Pulmonary artery endothelial cell (primary cell): Measurements from ENCODE around the gene SCAPER. TPM values are rescaled to one million over a fixed set of nuclear protein-coding genes. Genes with fewer than 3 reads are reported as not detected.

Experiments used
- DNase-seq: peaks from one replicate; pipeline ENCODE4 v3.0.0-alpha.2; 2011; ENCODE audit warnings: low read depth, low spot score
- total RNA-seq: library from RNA; depleted of rRNA; stranded (reverse); fragments of >200 nt; gene quantifications from 2 replicates; pipeline ENCODE4 v1.2.3, GENCODE V29; 2014

The SCAPER gene
- total RNA-seq, 1 donor from 2014 or later: 5.9 TPM

DNA sequence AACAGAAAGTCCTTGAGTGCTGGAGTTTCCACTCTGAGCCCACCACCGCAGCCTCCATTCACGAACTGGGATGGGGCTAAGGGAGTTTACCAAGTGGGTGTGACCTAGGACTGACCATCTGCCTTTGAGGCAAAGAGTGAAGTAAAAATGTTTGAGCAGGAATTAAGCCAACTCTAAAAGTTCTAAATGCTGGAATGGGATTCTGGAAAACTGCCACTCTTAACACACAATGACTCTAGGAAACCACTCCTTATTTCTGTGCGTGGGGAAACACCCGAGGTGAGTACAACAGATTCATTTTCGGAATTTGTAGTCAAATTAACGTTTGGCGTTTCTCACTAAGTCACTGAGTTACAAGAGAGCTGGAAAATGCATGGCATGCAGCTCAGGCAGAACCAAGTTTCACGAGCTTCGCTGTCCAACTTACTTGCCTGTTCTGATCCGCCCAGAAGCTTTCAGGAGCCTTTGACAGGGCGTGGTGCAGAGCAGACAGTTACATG is 537.0 kb downstream of the SCAPER start:
- DNase-seq: no peak

DNA sequence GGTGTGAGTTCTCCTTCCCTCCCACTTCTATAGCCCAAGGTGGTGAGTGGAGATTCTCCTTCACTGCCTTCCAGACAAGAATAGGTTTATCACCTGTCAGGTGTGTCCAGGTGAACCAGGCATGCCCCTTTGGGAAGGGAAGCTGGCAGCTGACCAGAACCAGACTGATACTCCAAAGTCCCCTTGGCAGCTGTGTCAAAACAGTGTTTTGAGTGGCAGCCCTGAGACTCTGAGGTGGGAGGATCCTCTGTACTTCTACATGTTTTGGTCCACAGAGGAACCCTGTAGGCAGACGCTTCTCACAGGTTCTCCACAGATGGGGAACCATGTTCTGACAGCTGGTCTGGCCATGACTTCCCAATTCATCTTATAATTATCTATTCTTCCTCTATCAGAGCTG is 538.4 kb downstream of the SCAPER start:
- no peak for DNase-seq

DNA sequence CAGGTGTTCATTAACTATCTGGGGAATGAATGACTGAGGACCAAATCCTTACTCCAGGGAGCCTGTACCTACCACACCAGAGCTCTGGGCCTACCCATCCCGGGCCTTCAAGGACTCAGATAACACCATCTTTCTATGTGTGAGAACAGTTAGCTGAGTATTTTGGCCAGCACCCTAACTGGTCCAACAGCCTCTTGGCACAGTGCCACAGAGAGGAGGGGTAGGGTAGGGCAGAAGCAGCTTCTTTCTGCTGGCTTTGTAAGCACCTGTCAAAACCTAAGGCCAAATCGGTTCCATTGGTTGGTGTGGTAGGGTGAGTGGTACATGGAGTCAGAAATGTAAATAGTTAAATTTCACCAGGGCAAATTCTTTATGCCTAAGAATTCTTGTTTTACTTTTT is 541.9 kb downstream of the SCAPER start:
- DNase-seq: no peak

DNA sequence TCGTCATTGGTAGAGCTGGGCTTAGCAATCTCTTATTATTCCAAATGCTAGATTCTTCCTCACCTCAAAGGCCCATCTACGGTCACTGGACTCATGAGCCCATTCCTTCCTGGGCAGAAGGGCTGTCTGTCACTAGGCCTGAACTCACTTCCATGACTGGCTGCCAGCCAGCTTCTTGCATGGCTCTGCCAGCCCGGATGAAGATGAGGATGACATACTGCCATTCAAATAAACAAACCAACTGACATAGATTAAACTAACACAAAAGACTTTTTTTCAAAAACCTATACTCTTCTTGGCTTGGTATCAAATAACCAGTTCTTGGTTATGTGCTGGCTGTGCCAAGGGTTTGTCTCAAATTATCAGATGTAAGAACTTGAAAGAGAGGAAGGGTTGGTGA is 544.7 kb downstream of the SCAPER start:
- DNase-seq: no peak

DNA sequence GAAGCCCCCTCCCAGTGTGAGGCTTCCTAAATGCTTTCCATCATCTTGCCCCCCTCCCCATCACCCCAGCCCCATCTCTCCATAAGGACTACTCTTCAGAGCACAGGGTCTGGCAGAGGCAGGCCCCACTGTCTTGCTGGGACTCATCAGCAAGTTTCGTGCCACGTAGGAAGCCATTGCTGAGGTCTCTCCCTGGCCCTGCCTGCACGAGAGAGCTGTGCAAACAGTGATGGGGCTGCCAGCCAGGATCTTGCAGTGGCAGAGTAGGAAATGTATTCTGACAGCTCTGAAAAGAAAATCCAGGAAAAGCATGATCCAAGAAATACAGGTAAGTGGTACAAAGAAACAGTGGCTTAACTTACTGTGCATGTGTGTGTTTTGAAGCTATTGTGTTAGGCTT is 546.0 kb downstream of the SCAPER start:
- DNase-seq: no peak

DNA sequence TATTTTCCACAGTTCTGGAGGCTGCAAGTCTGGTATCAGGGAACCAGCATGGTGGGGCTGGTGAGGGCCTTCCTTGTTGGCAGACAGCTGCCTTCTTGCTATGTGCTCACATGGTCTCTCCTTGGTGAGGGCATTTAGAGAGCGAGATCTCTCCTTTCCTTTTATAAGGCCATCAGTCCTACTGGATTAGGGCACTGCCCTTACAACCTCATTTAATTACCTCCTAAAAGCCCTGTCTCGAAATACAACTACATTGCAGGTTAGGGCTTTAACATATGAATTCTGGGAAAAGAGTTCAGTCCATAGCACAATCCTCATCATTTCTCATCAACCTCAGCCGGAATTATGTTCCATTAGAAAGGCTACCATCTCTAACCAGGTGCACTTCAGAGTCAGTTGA is 546.7 kb downstream of the SCAPER start:
- DNase-seq: no peak

DNA sequence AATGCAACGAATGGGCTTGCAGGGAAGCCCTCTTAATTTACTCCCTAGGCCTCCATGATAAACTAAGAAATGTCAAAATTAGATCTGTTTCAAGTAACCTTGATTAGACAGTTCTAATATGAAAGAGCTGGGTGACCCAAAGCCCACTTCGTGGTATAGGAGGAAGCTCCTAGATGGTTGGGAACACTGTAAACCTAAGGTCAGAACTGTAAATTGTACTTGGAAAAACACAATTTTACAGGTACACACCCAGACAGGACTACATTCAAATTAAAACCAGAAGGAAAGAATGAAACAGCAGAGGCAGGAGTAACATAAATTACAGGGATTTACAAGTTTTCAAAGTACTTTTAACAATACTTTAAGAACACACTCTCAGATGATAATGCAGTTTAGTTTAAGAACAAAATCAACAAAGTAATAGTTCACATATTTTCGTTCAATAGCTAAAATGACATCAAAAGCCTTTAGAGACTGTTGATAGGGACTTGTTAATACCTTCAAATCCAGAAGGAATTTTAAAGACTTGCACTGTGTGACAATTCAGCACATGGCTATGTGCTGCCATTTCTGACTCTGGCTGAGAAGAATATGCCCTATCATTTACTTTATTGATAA is 550.2 kb downstream of the SCAPER start:
- no peak for DNase-seq

DNA sequence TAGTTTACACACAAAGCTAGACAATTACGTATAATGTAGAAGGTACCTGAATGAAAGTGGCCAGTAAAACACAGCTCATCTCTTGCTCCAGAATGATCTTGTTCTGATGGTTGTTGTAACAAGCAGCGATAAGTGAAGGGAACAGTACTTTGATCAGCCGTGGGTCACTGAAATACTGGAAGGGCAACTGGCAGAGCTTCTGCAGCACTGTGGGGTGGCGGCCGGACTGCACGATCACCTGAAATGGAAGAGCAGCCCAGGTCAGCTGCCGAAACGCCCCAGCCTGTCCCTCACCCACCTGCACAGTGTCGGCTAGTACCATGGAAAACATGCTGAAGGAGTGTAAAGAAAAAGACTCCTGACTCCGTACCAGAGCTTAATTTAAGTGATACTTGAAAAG is 551.2 kb downstream of the SCAPER start:
- no peak for DNase-seq

DNA sequence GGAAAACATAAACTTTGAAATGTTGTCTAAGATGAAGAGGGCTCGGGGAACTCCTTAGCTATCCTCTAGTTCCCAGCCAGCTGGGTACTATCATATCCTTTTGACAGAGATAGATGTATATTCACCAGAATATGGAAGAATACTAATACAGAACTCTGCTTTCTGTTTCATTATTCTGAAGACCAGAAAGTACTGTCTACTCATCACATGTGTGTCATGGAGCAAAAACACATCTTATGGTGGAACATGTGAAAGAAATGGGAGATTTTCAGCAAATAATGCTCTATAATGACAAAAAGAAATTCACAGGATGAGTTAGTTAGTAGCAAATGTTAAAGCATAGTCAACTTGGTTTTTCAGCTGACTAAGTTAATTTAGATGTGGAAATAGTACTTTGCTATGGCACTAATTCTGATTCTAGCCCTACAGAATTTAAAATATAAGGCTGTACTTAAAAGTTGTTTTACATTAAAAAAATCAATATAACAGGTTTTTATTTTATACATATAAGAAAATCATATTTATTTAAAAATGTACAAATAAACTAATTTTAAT is 552.0 kb downstream of the SCAPER start:
- no peak for DNase-seq

DNA sequence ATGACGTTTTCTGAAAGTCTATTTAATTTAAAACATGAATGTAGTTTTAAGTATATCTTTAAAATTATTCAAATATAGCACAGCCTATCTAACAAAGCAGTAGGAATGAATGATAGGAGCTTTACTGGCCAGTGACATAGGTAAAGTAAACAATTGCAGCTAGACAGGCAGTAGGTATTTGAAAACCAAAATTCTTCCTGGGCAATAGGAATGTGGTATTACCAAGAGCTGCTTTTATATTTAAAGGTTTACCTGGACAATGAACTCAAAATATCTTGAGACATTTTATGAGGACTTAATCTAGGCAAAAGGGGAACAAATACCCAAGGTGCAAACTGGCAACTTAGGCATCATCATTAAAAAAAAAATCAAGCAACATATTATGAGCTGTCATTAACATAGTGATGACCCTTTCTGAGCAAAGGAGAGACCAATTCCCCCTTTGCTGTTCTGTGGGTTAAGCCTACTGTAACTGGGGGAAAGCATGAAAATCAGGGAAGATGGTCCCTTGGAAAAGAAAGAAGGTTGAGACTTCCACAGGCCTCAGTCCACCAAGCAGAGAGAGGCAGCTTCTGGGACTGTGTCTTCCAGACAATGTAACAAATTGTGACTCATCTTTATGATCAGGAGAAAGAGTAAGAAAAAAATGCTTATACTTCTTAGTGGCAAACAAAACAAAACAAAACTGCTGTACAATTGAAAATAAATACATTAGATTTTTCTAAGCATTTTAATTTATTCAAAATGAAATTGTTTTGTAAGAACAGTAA is 555.7 kb downstream of the SCAPER start:
- no peak for DNase-seq

DNA sequence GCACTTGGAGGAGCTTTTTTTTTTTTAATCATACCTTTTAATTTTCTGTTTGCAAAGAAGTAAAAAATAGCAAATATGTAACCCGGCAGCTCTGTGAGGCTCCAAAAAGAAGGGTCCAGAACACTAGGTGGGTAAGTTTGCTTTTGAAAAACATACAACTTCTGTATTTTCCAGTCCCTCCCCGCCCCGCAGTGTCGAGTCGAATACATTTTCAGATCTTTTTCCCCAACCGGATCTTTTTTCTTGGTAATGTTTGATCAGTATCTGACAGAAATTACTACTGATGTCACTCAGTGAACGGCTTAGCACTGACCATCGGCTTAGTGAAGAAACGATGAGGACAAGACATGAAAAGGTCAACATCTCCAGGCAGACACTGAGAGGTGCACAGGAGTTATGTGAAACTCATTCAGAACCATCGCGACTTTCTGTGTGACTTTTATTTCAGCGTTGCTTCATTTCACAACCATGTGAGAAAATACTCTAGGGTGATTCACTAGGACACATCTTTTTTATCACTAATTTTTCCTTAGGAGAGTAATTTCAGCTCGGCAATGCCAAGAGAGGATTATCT is 557.6 kb downstream of the SCAPER start:
- DNase-seq: no peak

DNA sequence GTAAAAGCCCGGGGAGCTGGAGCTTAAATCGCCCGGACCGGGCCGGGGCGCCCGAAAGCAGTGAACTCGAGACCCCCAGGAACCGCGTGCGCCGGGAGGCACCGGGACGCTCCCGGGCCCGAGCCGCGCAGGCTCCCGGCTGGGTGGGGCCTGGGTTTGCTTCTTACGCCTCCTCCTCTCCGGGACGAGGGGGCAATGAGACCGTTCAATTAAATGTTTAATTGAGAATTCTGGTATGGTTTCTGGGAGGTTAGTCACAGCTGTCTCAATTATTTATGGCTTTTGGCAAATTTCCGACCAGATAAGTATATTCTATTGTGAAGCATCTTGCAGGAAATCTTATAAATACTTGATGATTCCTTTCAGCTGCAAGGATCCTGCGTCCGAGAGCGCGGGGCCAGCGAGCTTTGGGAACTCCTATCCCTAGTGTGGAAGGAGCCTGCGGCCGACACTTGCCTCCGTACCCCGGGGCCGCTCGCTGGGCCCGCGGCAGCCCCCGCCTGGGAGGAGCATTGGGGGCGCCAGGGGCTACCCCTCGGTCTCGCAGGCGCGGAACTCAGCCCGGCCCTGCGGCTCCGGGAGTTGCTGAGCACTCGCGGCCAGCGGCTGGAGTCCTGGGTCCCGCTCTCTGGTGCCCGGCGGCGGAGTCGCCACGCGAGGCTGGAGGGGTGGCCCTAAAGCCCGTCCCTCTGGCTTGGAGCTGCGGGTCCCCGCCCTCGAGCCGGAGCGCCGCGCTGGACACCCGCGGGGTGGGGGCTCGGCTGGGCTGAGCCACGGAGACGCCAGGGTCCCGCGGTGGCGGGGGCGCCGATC is 558.3 kb downstream of the SCAPER start:
- DNase-seq: no peak

DNA sequence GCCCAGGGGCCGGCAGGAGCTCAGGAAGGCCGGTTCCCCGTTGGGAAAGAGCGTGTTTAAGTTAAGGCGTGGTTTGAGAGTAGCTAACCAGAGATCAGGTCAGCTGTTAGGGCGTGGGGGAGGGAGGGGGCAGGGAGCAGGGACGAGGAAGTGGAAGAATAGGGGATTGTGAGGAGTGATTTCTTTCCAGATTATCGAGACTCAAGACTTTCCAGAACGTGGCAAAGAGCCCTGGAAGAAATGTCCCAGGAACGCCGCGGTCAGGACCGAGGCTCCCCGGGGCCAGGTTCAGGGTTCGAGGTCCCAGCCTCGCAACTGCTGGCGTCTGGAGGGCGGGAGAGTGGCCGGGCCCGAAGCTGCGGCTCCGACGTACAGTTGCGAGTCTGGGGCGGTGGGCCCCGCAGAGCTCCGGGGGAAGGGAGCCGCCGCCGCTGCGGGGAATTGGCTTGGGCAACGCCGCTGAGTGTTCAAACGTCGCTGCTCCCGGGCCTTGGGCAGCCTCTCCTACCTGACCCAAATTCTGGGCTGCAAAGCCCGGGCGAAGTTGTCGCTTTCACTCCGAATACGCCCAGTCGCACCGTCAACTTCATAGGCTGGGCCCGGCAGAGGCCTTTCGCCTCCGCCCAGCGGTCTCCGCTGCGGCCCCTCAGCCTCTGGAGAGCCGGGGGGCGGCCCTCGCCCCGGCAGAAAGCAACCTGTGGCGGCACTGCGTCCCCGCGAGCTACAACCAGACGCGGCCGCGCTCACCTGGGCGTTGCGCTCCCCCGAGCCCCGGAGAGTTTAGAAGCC is 559.1 kb downstream of the SCAPER start:
- DNase-seq: no peak

DNA sequence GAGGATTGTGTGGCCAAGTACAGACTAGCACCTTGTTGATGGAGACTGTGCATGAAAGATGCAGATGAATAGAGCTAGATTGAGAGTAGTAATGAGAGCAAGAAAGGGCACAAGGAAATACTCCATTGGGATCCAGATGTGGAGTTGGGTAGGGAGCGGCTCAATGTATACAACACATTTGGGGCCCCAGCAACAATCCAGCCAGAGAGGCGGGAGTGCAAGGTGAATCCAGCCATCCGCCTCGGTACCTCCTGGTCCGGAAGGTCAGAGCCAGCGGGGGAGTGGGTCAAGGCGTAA is 559.6 kb downstream of the SCAPER start:
- DNase-seq: no peak

DNA sequence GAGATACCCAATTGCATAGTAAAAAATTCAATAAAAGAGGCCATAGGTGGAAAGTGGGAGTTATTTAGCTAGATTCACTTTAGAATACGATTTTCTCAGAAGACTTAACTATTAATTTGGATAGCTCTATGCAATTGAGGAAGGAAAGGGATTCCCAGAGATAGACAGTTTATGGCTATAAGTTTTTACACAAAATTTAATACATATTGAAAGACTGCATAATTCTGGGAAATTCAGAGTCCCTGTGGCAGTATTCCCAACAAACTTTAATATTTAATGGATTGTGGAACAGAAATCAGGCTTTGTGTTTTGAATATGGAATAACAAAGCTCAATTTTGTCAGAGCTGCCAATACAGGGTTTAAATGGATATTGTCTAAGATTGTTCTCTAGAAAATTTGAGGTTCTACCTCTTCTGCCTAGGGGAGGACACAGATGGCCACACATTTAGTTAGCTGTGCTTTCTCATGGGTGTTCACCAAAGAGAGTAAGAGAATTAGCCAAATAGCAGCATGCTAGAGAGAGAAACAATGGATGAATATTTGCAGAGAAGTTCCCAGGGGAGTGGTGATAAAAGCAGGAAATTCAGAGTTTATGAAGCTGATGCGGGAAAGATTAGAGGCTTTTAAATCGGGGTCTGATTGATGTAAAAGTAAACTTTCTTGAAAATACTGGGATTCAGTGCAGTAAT is 560.1 kb downstream of the SCAPER start:
- no peak for DNase-seq

DNA sequence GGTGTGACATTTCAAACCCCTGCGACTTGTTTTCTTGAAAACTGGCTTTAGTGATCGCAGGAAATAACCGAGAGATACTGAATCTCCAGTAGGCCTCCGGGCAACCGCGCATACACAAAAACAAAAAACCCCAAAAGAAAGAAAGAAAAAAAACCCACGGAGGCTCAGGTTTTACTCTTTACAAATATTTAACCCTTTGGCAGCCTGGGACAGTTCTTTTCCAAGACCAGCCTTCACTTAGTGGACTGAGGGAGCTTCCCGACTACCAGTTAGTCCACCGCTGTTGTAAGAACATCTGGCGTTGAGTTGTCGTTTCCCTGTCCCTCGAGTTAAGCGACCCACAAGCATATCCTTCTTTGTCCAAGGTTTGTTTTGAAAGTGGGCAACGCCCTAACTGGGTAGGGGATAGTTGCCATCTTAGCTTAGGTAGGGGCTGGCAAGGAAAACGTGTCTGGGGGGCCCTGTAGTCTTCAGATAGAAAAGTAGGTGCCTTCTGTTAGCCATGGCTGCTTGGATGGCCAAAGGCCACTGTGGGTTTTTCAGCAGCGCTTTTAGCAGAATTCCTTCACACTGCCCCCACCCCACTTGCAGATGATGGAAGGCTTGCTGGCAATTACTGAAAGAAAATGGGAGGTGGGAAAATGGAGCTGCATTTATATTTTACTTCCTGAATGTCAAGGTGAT is 561.7 kb downstream of the SCAPER start:
- DNase-seq: no peak

DNA sequence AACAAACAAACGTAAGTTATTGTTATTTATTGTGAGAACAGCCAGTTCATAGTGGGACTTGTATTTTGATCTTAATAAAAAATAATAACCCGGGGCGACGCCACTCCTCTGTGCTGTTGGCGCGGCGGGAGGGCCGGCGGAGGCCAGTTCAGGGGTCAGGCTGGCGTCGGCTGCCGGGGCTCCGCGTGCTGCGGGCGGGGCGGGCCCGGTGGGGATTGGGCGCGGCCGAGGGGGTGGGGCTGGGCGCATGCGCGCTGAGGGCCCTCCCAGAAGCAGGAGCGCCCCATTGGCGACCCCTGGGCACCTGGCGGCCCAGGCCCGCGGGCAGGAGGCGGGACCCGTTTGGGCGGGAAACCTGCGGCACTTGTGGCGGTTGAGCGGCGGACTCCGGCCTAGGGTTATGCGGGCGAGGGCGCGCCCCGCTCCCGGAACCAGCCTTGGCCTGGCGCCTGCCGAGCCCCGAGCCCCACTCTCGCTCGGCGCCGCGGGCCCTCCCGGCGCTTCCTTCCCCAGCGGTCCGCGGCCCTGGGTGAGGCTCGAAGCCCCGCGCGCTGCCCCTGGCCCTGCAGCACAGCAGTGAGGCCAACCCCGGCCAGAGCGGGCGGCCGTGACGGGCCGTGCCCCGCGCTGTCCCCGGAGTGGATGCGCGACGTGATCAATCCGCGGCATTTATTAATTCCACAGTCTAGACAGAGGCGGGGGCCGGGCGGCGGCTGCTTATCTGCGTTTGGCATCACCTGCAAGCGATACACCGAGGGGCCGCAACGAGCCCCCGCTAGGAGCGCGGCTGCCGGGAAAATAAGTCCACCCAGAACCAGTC is 562.5 kb downstream of the SCAPER start:
- DNase-seq: no peak

DNA sequence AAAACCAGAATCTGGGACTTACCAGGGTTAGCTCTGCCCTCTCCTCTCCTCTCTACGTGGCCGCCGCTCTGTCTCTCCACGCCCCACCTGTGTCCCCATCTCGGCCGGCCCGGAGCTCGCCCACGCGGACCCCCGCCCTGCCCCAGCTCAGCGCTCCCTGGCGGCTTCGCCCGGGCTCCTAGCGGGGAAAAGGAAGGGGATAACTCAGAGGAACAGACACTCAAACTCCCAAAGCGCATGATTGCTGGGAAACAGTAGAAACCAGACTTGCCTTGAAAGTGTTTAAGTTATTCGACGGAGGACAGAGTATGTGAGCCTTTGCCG is 563.1 kb downstream of the SCAPER start:
- DNase-seq: no peak
